GM12801 (cell line): ENCODE results near the gene LETM1.

ENCODE experiments used
- CTCF ChIP-seq: IDR thresholded peaks from one replicate; pipeline ENCODE4 v1.5.1; 2011; ENCODE audit warnings: control low read depth; ENCODE audit not compliant: insufficient read length; ENCODE audit errors: extremely low read depth

LETM1 gene

GRCh38 chr4:1793496-1793840 is 62.5 kb downstream of the LETM1 start:
- no peak for TF ChIP-seq CTCF

- TF ChIP-seq CTCF: no peak
Observed at GRCh38 chr4:1792832-1793495, 63.0 kb downstream of the LETM1 start, which contains the start of gene FGFR3. FGFR3 (plus strand) TSS chr4:1793293; CDS start chr4:1793935, 642 bp downstream.

- TF ChIP-seq CTCF: no peak
Observed at GRCh38 chr4:1792158-1792831, 63.7 kb downstream of the LETM1 start.

GRCh38 chr4:1790005-1790404 is 66.0 kb downstream of the LETM1 start:
- TF ChIP-seq CTCF: no peak

GRCh38 chr4:1789552-1789951 is 66.4 kb downstream of the LETM1 start:
- TF ChIP-seq CTCF: no peak

- no peak for TF ChIP-seq CTCF
Observed at GRCh38 chr4:1788254-1788973, 67.5 kb downstream of the LETM1 start.

GRCh38 chr4:1787411-1788077 is 68.4 kb downstream of the LETM1 start:
- TF ChIP-seq CTCF: no peak
